ENCODE data around the gene TCF7L2. TPM values are rescaled to one million over a fixed set of nuclear protein-coding genes. Genes with fewer than 3 reads are reported as not detected.

The TCF7L2 gene
- total RNA-seq, 1 donor from 2014 or later, result 8.2 TPM

DNA sequence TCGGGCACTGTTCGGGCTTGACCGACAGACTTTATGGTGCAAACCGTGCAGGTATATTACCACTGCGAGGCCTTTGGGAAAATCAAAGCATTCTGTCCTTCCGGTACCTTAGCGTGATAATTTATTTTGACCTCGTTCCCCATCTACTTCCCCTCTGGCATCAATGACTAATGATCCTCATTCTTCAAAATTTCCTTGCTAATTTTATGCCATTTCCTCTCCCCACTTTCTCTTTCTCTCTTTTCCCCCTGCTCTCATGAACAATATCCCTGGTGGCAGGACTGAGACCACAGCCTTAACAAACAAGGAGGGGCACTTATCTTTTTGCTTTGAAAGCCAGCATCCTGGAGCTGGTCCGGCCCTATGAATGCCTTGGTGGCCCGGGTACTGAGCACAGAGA is 210.6 kb downstream of the TCF7L2 start:
- Histone ChIP-seq H3K27ac (no peak overlapping the region), H3K4me1 (peaks cover 4 to 18% of the 10 kb centered on the region in 2 donors), H3K4me3 (no peak overlapping the region), H3K36me3 (peaks cover 34 to 57% of the 10 kb centered on the region in 2 donors), H3K9me3 (no peaks in the 10 kb centered on the region), H3K27me3 (no peaks in the 10 kb centered on the region)
- TF ChIP-seq, protein P1, sequence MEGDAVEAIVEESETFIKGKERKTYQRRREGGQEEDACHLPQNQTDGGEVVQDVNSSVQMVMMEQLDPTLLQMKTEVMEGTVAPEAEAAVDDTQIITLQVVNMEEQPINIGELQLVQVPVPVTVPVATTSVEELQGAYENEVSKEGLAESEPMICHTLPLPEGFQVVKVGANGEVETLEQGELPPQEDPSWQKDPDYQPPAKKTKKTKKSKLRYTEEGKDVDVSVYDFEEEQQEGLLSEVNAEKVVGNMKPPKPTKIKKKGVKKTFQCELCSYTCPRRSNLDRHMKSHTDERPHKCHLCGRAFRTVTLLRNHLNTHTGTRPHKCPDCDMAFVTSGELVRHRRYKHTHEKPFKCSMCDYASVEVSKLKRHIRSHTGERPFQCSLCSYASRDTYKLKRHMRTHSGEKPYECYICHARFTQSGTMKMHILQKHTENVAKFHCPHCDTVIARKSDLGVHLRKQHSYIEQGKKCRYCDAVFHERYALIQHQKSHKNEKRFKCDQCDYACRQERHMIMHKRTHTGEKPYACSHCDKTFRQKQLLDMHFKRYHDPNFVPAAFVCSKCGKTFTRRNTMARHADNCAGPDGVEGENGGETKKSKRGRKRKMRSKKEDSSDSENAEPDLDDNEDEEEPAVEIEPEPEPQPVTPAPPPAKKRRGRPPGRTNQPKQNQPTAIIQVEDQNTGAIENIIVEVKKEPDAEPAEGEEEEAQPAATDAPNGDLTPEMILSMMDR (IDR thresholded peaks at IDR 0.05), result no peak
- DNase-seq (ENCODE audit: low spot score in 2 of 2), result peak in 1 of 2 donors; percentile 18
- intact Hi-C loops (cut with DNase I), result no loop called here

DNA sequence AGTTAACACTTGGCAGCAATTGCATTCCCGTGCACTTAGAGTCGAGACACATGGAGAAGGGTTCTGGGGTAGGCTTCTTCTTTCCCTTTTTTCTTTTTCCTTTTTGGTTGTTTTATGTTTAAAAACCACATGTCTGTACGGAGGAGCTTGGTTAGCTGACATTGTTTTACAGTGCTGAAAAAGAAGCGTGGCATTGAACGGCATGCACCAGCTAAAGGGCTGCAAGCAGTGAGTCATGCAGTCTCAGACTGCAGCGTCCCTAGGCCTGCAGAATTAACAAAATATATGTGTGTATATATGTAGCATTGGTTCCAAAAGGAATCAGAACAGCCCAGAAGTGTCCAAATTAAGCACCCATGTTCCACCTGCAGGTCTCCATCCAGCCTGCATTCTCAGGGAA is 211.0 kb downstream of the TCF7L2 start:
- Histone ChIP-seq H3K9me3 (no peaks in the 10 kb centered on the region), H3K36me3 (peaks cover 35 to 58% of the 10 kb centered on the region in 2 donors), H3K4me1 (peaks cover 4 to 18% of the 10 kb centered on the region in 2 donors), H3K4me3 (no peak overlapping the region), H3K27ac (no peak overlapping the region), H3K27me3 (no peaks in the 10 kb centered on the region)
- TF ChIP-seq, protein P1 (IDR thresholded peaks at IDR 0.05), result no peak
- DNase-seq (ENCODE audit: low spot score in 2 of 2), result peak in 1 of 2 donors; percentile 3
- intact Hi-C loops (cut with DNase I), result no loop called here

DNA sequence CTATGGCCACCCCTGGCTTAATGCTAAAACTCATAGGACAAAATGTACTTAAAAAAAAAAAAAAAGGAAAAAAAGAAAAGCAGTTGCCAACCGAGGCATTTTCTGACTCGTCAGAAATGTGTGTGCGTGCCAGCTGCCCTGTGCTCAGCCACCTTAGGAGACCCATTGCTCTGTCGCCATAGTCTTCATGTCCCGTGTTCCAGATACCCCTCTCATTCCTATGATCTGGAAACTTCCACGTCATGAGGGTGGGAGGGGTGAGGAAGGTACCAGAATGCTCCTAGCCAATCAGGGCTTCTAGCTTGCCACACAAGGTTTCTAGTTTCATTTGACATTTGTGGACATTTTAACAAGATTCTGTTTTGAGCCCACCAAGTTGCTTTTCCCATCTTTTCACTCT is 212.9 kb downstream of the TCF7L2 start:
- peak in 1 of 2 donors; percentile 82 for DNase-seq (ENCODE audit: low spot score in 2 of 2)
- peaks cover 4 to 18% of the 10 kb centered on the region in 2 donors for H3K4me1 ChIP-seq
- intact Hi-C loops (cut with DNase I), result no loop called here
- TF ChIP-seq, protein P1 (IDR thresholded peaks at IDR 0.05), result no peak
- H3K27me3 ChIP-seq, result no peaks in the 10 kb centered on the region
- H3K9me3 ChIP-seq, result no peaks in the 10 kb centered on the region
- H3K27ac ChIP-seq, result peak overlapping the region; percentile 64 to 72
- H3K36me3 ChIP-seq, result peaks cover 23 to 47% of the 10 kb centered on the region in 2 donors
- H3K4me3 ChIP-seq, result no peak overlapping the region

DNA sequence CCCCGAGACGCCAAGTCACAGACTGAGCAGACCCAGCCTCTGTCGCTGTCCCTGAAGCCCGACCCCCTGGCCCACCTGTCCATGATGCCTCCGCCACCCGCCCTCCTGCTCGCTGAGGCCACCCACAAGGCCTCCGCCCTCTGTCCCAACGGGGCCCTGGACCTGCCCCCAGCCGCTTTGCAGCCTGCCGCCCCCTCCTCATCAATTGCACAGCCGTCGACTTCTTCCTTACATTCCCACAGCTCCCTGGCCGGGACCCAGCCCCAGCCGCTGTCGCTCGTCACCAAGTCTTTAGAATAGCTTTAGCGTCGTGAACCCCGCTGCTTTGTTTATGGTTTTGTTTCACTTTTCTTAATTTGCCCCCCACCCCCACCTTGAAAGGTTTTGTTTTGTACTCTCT is 215.6 kb downstream of the TCF7L2 start:
- TF ChIP-seq, protein P1 (IDR thresholded peaks at IDR 0.05), result no peak
- Histone ChIP-seq H3K4me3 (no peak overlapping the region), H3K27ac (no peak overlapping the region), H3K4me1 (peaks cover 4 to 18% of the 10 kb centered on the region in 2 donors), H3K36me3 (peaks cover 15 to 29% of the 10 kb centered on the region in 2 donors), H3K27me3 (no peaks in the 10 kb centered on the region), H3K9me3 (no peaks in the 10 kb centered on the region)
- intact Hi-C loops (cut with DNase I), result no loop called here
- no peak for DNase-seq (ENCODE audit: low spot score in 2 of 2)

DNA sequence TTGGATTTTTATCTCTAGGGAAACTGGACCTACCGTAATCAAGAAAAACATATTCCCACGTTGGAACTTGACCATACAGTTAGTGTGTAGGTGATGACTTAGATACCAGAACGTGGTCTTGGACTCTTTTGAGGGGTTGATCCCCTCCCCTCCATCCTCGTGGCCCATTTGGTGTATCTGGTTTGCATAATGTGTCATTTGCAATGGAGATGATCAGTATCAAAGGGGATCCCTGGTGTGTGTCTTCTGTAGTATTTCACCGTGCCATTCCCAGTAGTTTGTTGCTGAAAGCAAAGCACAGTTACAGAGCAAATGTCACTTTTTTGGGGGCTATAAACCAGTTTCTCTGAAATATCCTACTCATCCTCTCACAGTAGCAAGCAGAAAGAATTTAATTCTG is 217.7 kb downstream of the TCF7L2 start:
- H3K27ac ChIP-seq, result no peak overlapping the region
- H3K9me3 ChIP-seq, result no peaks in the 10 kb centered on the region
- intact Hi-C loops (cut with DNase I), result no loop called here
- no peak for DNase-seq (ENCODE audit: low spot score in 2 of 2)
- peaks cover 0 to 8% of the 10 kb centered on the region in 2 donors for H3K4me1 ChIP-seq
- TF ChIP-seq, protein P1 (IDR thresholded peaks at IDR 0.05), result no peak
- no peaks in the 10 kb centered on the region for H3K27me3 ChIP-seq
- H3K4me3 ChIP-seq, result no peak overlapping the region
- H3K36me3 ChIP-seq, result peaks cover 3 to 20% of the 10 kb centered on the region in 2 donors

DNA sequence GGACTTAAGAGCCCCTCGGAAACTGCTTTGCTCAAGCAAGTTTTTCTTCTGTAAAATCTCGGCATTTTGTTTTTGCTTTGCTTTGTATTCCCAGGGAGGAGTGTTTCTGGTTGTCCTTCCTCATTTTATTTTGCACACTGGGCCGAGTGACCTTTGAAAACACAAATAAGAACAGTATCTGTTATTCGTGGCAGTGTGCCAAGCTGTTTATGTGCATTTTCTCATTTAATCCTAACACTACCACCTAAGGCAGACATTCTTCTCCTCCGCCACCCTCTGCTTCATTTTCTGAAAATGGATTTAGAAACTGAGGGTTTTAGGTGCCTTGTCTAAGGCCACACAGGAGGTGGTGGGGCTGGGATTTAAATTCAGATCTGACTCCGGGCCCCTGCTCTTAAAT is 218.5 kb downstream of the TCF7L2 start:
- no peaks in the 10 kb centered on the region for H3K9me3 ChIP-seq
- peaks cover 3 to 20% of the 10 kb centered on the region in 2 donors for H3K36me3 ChIP-seq
- peaks cover 0 to under 1% of the 10 kb centered on the region in 2 donors for H3K4me1 ChIP-seq
- intact Hi-C loops (cut with DNase I), result no loop called here
- H3K27ac ChIP-seq, result no peak overlapping the region
- no peak for DNase-seq (ENCODE audit: low spot score in 2 of 2)
- TF ChIP-seq, protein P1 (IDR thresholded peaks at IDR 0.05), result no peak
- no peaks in the 10 kb centered on the region for H3K27me3 ChIP-seq
- H3K4me3 ChIP-seq, result no peak overlapping the region
